LNCaP clone FGC (cell line): Measurements from ENCODE around the gene PRKG1.

Source experiments
- DNase-seq: peaks from one replicate; pipeline ENCODE4 v3.0.0-alpha.2; 2011; ENCODE audit warnings: low read depth
- H3K4me3 ChIP-seq: 2 replicates; pipeline ENCODE4 v1.5.1; 2011; ENCODE audit warnings: mild to moderate bottlenecking, low read depth, low read length, control low read depth
- TF ChIP-seq, protein P1 (sequence below): IDR thresholded peaks from 2 replicates; pipeline ENCODE4 v1.5.1; 2012; ENCODE audit warnings: mild to moderate bottlenecking; ENCODE audit not compliant: control insufficient read depth, insufficient read depth; ENCODE audit errors: extremely low read depth

Gene PRKG1

DNA sequence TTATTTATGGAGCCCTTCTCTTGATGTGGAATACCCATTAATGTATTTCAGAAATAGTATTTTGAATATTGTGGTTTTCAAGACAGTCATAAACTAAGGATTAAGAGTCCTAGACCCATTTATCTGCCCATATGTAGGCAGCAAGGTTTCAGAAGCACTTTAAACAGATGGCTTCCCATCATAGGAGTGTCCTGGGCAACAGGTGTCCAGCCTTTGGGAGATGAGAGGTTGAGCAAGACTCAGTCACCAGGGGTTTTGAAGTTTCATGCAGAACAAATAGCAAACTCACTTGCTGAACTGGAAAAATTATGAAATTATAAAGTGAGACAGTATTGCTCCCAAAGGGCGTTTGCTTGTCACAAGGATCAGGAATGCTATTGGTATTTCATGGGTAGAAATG lies 818.0 kb downstream of the PRKG1 start:
- TF ChIP-seq, protein P1, sequence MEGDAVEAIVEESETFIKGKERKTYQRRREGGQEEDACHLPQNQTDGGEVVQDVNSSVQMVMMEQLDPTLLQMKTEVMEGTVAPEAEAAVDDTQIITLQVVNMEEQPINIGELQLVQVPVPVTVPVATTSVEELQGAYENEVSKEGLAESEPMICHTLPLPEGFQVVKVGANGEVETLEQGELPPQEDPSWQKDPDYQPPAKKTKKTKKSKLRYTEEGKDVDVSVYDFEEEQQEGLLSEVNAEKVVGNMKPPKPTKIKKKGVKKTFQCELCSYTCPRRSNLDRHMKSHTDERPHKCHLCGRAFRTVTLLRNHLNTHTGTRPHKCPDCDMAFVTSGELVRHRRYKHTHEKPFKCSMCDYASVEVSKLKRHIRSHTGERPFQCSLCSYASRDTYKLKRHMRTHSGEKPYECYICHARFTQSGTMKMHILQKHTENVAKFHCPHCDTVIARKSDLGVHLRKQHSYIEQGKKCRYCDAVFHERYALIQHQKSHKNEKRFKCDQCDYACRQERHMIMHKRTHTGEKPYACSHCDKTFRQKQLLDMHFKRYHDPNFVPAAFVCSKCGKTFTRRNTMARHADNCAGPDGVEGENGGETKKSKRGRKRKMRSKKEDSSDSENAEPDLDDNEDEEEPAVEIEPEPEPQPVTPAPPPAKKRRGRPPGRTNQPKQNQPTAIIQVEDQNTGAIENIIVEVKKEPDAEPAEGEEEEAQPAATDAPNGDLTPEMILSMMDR, result no peak
- DNase-seq, result no peak
- no peak overlapping the region for H3K4me3 ChIP-seq

DNA sequence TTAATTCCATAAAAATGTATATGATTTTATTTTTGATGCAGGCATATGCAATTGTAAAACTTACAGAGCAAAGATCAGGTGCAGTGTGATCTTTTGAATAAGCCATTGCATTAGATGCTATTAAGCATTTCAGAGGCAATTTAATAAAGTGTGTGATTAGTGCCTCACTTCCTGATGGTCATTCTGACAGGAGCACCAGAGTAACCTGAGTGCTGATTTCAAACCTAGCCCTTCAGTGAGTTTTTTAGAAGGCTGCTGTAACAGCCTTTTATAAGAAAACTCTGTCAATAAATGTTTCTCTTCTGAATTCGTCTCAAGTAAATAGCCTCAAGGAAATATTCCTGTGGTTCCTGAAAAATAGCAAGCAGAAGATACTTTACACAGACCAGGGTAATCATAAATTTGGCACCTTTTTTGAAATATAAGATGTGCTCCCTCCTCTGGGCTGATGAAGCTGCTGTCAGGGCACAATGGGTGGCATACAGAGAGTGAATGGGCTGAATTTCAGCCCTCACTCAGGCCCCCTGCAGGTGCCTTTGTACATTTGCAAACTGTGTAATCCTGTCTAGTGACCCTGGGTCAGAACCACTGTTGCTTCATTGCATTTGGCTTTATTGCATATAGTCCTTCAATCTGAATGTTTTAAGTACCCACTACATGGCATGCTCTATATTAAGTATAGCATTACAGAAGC lies 818.8 kb downstream of the PRKG1 start:
- H3K4me3 ChIP-seq, result no peak overlapping the region
- DNase-seq, result no peak
- TF ChIP-seq, protein P1, result peak; percentile 50

DNA sequence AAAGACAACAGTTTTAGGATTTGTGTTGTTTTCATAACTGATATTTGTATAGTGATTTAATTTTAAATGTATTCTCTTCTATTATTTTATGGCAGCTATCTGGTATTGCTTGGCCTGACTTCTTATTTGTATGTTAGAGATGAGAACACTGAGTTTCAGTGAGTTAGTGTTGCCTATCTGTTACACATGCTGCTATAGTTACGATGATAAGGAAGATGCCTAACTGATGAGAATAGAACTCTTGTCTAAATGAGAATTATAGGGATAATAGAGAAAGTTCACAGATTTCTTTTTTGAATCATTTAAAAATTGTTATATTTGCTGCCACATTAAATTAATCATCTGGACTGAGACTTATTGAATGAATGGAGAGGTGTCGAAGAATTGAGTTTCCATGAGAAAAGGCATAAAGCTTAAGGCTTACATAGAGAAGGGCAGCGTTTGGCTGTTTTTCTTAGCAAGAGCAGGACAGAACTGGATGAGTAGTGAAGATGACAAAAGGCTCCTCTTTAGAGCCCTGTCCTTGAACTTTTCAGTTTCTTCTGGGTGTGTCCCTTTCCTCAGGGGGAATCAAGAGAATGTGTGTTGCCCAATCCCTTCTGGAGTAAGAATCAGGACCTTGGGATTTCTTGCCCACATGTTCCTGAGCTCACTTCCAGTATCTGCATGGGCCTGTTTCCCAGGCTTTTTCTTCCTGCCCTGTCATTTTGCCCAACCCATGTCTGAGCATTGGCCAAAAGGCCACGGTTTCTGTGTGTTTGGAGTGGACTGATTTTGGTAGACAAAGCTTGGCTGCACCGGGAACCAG lies 820.7 kb downstream of the PRKG1 start:
- H3K4me3 ChIP-seq, result no peak overlapping the region
- TF ChIP-seq, protein P1, result no peak
- no peak for DNase-seq

DNA sequence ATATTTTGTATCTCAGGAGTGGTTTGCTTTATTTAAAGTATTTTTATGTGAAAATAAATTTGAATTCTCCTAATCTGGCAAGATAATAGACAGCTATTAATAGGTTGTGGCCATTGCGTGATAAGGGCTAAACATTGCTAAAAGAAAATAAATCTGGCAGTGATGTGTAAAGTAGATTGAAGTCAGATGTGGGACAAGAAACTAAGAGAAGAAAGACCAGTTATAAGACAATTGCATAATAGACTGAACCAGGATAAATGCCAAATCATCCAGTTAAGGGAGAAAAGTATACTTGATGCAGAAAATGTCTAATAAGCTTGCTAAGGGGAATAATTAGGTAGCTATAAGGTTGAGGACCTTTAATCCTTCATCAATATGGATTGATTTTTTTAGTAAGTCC lies 822.6 kb downstream of the PRKG1 start:
- no peak overlapping the region for H3K4me3 ChIP-seq
- TF ChIP-seq, protein P1, result no peak
- no peak for DNase-seq

DNA sequence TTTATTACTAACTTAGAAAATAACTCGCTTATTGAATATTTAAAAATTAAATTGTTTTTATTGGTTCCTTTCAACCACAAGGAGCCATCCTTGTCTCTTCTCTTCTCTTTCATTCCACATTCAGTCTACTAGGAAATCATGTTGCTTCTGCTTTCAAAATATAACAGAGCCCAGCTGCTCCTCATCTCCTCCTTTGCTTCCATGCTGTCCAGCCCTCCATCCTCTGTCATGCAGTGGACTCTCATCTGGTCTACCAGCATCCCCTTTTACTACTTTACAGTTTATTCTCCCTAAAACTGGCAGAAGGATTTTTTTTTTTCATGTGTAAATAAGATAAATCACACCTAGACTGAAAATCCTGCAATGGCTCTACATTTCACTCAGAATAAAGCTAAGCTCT lies 823.3 kb downstream of the PRKG1 start:
- no peak overlapping the region for H3K4me3 ChIP-seq
- no peak for DNase-seq
- TF ChIP-seq, protein P1, result no peak

DNA sequence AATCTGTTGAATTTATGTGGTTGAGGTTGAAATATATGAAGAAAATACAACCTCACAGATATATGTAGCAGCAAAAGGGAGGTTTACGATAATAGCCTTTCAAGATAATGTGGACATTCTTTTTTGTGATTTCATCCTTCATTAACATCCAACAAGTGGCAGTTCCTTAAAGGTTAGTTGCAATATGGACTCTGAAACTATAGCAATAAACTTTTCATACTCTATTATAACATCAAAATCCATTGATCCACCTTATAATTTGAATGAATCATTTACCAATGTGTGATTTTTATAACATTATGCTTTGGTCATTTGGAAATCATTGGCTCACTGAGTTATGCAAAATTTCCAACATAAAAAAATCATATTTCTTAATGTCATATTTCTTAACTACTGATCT lies 825.9 kb downstream of the PRKG1 start:
- TF ChIP-seq, protein P1, result no peak
- no peak for DNase-seq

DNA sequence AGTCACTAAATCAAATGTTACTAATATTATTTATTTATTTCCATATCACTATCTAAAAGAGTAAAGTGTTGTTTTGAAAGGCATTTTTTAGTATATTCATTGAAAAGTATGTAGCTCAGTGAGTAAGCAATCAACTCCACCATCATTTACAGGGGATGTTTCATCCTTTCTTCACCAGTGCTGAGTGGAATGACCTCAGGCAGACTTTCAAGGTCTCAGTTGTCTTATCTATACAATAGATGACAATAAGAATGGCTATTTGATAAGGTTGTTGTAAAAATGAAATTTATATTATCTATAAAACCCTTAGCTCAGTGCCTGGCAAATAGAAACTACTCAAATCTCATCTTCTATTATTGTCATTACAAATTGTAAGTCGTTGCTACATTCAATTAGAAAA lies 829.4 kb downstream of the PRKG1 start:
- TF ChIP-seq, protein P1, result no peak
- DNase-seq, result no peak
- no peak overlapping the region for H3K4me3 ChIP-seq

More for the DNA sequence above, 825.9 kb downstream of the PRKG1 start:
- H3K4me3 ChIP-seq, result no peak overlapping the region
